LNCaP clone FGC (cell line): Measurements from ENCODE around the gene POLD3.

Source experiments
- DNase-seq: peaks from one replicate; pipeline ENCODE4 v3.0.0-alpha.2; 2011; ENCODE audit warnings: low read depth
- H3K4me3 ChIP-seq: 2 replicates; pipeline ENCODE4 v1.5.1; 2011; ENCODE audit warnings: mild to moderate bottlenecking, low read depth, low read length, control low read depth
- TF ChIP-seq, protein P1 (sequence below): IDR thresholded peaks from 2 replicates; pipeline ENCODE4 v1.5.1; 2012; ENCODE audit warnings: mild to moderate bottlenecking; ENCODE audit not compliant: control insufficient read depth, insufficient read depth; ENCODE audit errors: extremely low read depth

POLD3 gene

GRCh38 chr11:74634537-74634936 is 42.2 kb downstream of the POLD3 start:
- no peak overlapping the region for H3K4me3 ChIP-seq
- TF ChIP-seq, protein P1, sequence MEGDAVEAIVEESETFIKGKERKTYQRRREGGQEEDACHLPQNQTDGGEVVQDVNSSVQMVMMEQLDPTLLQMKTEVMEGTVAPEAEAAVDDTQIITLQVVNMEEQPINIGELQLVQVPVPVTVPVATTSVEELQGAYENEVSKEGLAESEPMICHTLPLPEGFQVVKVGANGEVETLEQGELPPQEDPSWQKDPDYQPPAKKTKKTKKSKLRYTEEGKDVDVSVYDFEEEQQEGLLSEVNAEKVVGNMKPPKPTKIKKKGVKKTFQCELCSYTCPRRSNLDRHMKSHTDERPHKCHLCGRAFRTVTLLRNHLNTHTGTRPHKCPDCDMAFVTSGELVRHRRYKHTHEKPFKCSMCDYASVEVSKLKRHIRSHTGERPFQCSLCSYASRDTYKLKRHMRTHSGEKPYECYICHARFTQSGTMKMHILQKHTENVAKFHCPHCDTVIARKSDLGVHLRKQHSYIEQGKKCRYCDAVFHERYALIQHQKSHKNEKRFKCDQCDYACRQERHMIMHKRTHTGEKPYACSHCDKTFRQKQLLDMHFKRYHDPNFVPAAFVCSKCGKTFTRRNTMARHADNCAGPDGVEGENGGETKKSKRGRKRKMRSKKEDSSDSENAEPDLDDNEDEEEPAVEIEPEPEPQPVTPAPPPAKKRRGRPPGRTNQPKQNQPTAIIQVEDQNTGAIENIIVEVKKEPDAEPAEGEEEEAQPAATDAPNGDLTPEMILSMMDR = peak; percentile 88
- peak; percentile 31 for DNase-seq

DNA sequence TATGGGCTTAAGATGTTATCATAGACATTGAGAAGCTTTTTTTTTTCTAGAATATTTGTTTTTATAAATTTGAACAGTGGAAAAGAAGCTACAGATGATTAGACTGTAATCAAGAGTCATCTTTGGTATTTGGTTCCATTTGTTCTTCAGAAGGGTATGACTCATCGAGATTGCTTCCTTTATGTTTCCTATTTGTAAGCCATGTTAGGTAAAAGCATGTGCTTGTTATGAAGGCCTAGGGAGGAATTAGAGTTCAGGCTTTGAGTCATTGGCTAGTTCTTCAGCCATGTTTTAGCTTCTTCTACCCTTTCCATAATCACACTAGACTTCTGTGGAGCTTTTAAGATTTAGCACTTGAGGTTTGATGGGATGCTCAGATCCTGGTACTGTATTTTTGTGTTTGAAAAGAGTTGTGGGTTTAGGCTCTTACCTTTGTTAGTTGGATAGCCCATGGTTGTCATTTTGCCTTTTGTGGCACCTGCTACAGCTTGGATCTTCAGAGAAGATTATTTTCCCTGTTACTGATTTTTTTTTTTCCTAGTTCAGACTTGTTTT is 44.3 kb downstream of the POLD3 start:
- TF ChIP-seq, protein P1 = no peak
- no peak for DNase-seq
- no peak overlapping the region for H3K4me3 ChIP-seq

GRCh38 chr11:74637700-74638099 is 45.3 kb downstream of the POLD3 start:
- H3K4me3 ChIP-seq = no peak overlapping the region
- DNase-seq = no peak
- TF ChIP-seq, protein P1 = no peak

DNA sequence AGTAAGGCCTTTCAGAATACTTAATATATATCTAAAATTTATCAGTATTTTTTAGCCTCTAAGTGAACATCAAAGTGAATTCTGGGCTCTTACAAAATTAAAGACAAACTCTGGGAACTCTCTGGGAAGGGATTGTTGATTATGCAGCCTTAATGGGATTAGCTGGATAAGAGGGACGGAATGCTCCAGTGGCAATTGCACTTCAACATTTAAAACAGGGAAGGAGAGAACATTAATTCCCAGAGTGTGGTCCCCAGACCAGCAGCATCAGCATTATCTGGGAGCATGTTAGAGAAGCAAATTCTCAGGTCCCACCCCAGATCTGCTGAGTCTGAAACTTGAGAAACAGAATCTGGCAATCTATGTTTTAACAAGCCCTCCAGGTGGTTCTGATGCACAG is 46.5 kb downstream of the POLD3 start:
- H3K4me3 ChIP-seq = no peak overlapping the region
- TF ChIP-seq, protein P1 = no peak
- DNase-seq = no peak

DNA sequence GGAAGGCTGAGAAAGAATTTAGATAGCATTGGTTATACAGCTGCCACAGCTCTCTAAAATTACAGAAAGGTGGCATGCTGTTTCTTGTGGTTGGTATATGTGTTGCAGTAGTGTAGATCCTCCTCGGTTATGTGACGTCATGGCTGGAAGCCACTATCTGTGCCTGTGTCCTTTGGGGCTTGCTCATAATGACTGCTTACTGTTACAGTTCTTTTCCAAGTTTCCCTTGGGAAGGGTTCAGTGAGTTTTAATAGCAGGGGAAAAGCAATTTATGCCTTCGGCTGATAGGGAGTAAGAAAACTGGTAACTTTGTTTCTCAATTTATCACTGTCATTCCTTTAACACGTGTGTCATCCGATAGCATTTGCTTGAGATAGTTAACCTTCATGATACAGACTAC is 47.2 kb downstream of the POLD3 start:
- TF ChIP-seq, protein P1 = no peak
- no peak overlapping the region for H3K4me3 ChIP-seq
- DNase-seq = no peak

DNA sequence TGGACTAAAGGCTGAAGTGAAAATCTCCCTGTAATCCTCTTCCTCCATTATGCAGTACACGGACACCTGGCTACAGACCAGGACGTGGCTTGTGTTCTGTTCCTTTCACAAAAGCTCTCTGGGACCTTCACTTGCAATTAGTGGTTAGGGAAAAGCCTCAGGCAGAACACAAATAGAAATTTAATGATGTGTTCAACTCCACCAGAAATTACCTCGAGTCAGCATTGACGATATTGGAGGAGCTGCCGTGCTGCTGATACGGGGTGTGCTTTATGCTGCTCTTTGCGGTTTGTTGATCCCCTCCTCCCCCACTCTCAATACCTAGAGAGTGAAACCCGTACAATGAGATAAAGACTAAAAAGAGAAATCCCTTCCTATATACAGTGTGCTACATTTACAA is 48.9 kb downstream of the POLD3 start:
- no peak for DNase-seq
- TF ChIP-seq, protein P1 = no peak
- no peak overlapping the region for H3K4me3 ChIP-seq

- no peak overlapping the region for H3K4me3 ChIP-seq
- DNase-seq = no peak
- TF ChIP-seq, protein P1 = no peak
Observed at GRCh38 chr11:74641905-74642304, 49.5 kb downstream of the POLD3 start.
